KOPT-K1 (cell line): Measurements from ENCODE around the gene POLR2J.
A peak's percentile ranks its signal among the peaks of the same experiment; 100 is the strongest.

Experiments
- H3K27ac ChIP-seq: fragments of 200-600 bp; sonication (generic); 2 replicates; pipeline ENCODE4 v1.5.1; 2016; ENCODE audit warnings: antibody characterized with exemption, mild to moderate bottlenecking, low read depth, low read length; ENCODE audit not compliant: poor library complexity, severe bottlenecking
- H3K36me3 ChIP-seq: fragments of 200-600 bp; sonication (generic); 2 replicates; pipeline ENCODE4 v1.5.1; 2017; ENCODE audit warnings: antibody characterized with exemption, mild to moderate bottlenecking, low read length, moderate library complexity; ENCODE audit not compliant: insufficient read depth
- H3K9me3 ChIP-seq: fragments of 200-600 bp; sonication (generic); 2 replicates; pipeline ENCODE4 v1.5.1; 2017; ENCODE audit warnings: antibody characterized with exemption, low read length, mild to moderate bottlenecking; ENCODE audit not compliant: insufficient read depth, poor library complexity, severe bottlenecking

The POLR2J gene

GRCh38 chr7:102444961-102445673 lies 33.6 kb downstream of the POLR2J start:
- peaks cover 69% of the 10 kb centered on the region for H3K36me3 ChIP-seq
- no peaks in the 10 kb centered on the region for H3K9me3 ChIP-seq
- no peak overlapping the region for H3K27ac ChIP-seq

- H3K27ac ChIP-seq, result no peak overlapping the region
- no peaks in the 10 kb centered on the region for H3K9me3 ChIP-seq
- H3K36me3 ChIP-seq, result peaks cover 73% of the 10 kb centered on the region
These were observed 38.5 kb downstream of the POLR2J start for GRCh38 chr7:102439963-102440795.

GRCh38 chr7:102436118-102436517 lies 42.6 kb downstream of the POLR2J start:
- Histone ChIP-seq H3K9me3 (no peaks in the 10 kb centered on the region), H3K27ac (no peak overlapping the region), H3K36me3 (peaks cover 48% of the 10 kb centered on the region)

- H3K27ac ChIP-seq, result peak overlapping the region; percentile 92
- peaks cover 31% of the 10 kb centered on the region for H3K36me3 ChIP-seq
- H3K9me3 ChIP-seq, result no peaks in the 10 kb centered on the region
These were observed 44.7 kb downstream of the POLR2J start for GRCh38 chr7:102434039-102434486.

- Histone ChIP-seq H3K36me3 (peaks cover 25% of the 10 kb centered on the region), H3K27ac (peak within 1 kb of the TSS; percentile 92), H3K9me3 (no peaks in the 10 kb centered on the region)
These were observed 45.3 kb downstream of the POLR2J start, which contains the start of gene ORAI2 for GRCh38 chr7:102433219-102434038. Gene ORAI2, plus strand, starts transcription at chr7:102433575. Its CDS starts 5,382 bp downstream, at chr7:102438957.

- no peaks in the 10 kb centered on the region for H3K9me3 ChIP-seq
- H3K36me3 ChIP-seq, result peaks cover 19% of the 10 kb centered on the region; the same call in 1 of the 2 replicates
- H3K27ac ChIP-seq, result peak overlapping the region; percentile 92
These were observed 46.1 kb downstream of the POLR2J start for GRCh38 chr7:102432442-102433218.

GRCh38 chr7:102431617-102432298 lies 47.0 kb downstream of the POLR2J start:
- Histone ChIP-seq H3K9me3 (no peaks in the 10 kb centered on the region), H3K27ac (peak overlapping the region; percentile 92), H3K36me3 (peaks cover 10% of the 10 kb centered on the region; the same call in 1 of the 2 replicates)

GRCh38 chr7:102429141-102429899 lies 49.4 kb downstream of the POLR2J start:
- Histone ChIP-seq H3K27ac (peak overlapping the region; percentile 92), H3K36me3 (peaks cover 13% of the 10 kb centered on the region), H3K9me3 (no peaks in the 10 kb centered on the region)

- Histone ChIP-seq H3K9me3 (no peaks in the 10 kb centered on the region), H3K27ac (peak overlapping the region; percentile 92), H3K36me3 (peaks cover 30% of the 10 kb centered on the region)
These were observed 51.7 kb downstream of the POLR2J start for GRCh38 chr7:102427019-102427405.

- Histone ChIP-seq H3K36me3 (peaks cover 35% of the 10 kb centered on the region), H3K27ac (peak overlapping the region; percentile 92), H3K9me3 (no peaks in the 10 kb centered on the region)
These were observed 52.3 kb downstream of the POLR2J start for GRCh38 chr7:102426268-102427018.

- H3K9me3 ChIP-seq, result no peaks in the 10 kb centered on the region
- H3K27ac ChIP-seq, result peak overlapping the region; percentile 92
- peaks cover 38% of the 10 kb centered on the region for H3K36me3 ChIP-seq
These were observed 53.0 kb downstream of the POLR2J start for GRCh38 chr7:102425639-102426267.

GRCh38 chr7:102424787-102425218 lies 53.9 kb downstream of the POLR2J start:
- no peaks in the 10 kb centered on the region for H3K9me3 ChIP-seq
- H3K27ac ChIP-seq, result peak overlapping the region; percentile 92
- H3K36me3 ChIP-seq, result peaks cover 43% of the 10 kb centered on the region
